Keratinocyte (primary cell): ENCODE measurements around the gene SERINC5. TPM values are rescaled to one million over a fixed set of nuclear protein-coding genes. Genes with fewer than 3 reads are reported as not detected.

ENCODE experiments used
- DNase-seq: peaks from one replicate; pipeline ENCODE4 v3.0.0-alpha.2; 2011; ENCODE audit warnings: low read depth, missing footprints, low spot score
- FAIRE-seq: peaks from 2 replicates; lab custom pipeline; 2011; peaks lifted over from hg19 to GRCh38; lab: Jason Lieb, UNC
- H2AFZ ChIP-seq: 2 replicates; pipeline ENCODE4 v1.6.0; 2012; ENCODE audit warnings: low read length, control low read depth, inconsistent platforms; ENCODE audit not compliant: control insufficient read depth
- H3K27ac ChIP-seq: 2 replicates; pipeline ENCODE4 v1.5.1; 2011; ENCODE audit warnings: low read length; ENCODE audit not compliant: control insufficient read depth, insufficient read depth
- H3K27me3 ChIP-seq: 3 replicates; pipeline ENCODE4 v1.6.0; 2011; ENCODE audit warnings: low read length; ENCODE audit not compliant: control insufficient read depth, insufficient read depth; ENCODE audit errors: extremely low read depth
- H3K36me3 ChIP-seq, 2 experiments: 2 replicates in 1 of 2; 3 replicates in 1 of 2; pipeline ENCODE4 v1.5.1; 2011; ENCODE audit warnings: low read length in 2 of 2, mild to moderate bottlenecking in 1 of 2; ENCODE audit not compliant: control insufficient read depth in 2 of 2, insufficient read depth in 2 of 2; ENCODE audit errors: extremely low read depth in 1 of 2
- H3K4me1 ChIP-seq: 3 replicates; pipeline ENCODE4 v1.5.1; 2011; ENCODE audit warnings: low read length; ENCODE audit not compliant: control insufficient read depth, insufficient read depth; ENCODE audit errors: extremely low read depth
- H3K4me2 ChIP-seq: 3 replicates; pipeline ENCODE4 v1.6.0; 2011; ENCODE audit warnings: low read depth, low read length; ENCODE audit not compliant: control insufficient read depth, insufficient read depth; ENCODE audit errors: extremely low read depth
- H3K4me3 ChIP-seq, 3 experiments: fragments of 200-600 bp in 1 of 3; sonication (generic) in 1 of 3; 2 replicates in 2 of 3; 3 replicates in 1 of 3; pipeline ENCODE4 v1.5.1; 2011 to 2016; ENCODE audit warnings: low read length in 3 of 3, mild to moderate bottlenecking in 3 of 3, control low read depth in 2 of 3, inconsistent platforms in 1 of 3, low read depth in 1 of 3, mixed read lengths in 1 of 3, mixed run types in 1 of 3, moderate library complexity in 1 of 3; ENCODE audit not compliant: control insufficient read depth in 2 of 3, insufficient read depth in 2 of 3; ENCODE audit errors: extremely low read depth in 1 of 3
- H3K79me2 ChIP-seq: 2 replicates; pipeline ENCODE4 v1.6.0; 2012; ENCODE audit warnings: low read length; ENCODE audit not compliant: control insufficient read depth, insufficient read depth
- H3K9ac ChIP-seq: 3 replicates; pipeline ENCODE4 v1.6.0; 2011; ENCODE audit warnings: low read length; ENCODE audit not compliant: control insufficient read depth, insufficient read depth; ENCODE audit errors: extremely low read depth
- H3K9me1 ChIP-seq: 3 replicates; pipeline ENCODE4 v1.6.0; 2011; ENCODE audit warnings: low read length; ENCODE audit not compliant: control insufficient read depth, insufficient read depth; ENCODE audit errors: extremely low read depth
- H3K9me3 ChIP-seq: 2 replicates; pipeline ENCODE4 v1.5.1; 2012; ENCODE audit warnings: low read depth, low read length; ENCODE audit not compliant: control insufficient read depth
- H4K20me1 ChIP-seq: 3 replicates; pipeline ENCODE4 v1.6.0; 2011; ENCODE audit warnings: low read length; ENCODE audit not compliant: control insufficient read depth, insufficient read depth; ENCODE audit errors: extremely low read depth
- EZH2 ChIP-seq: IDR thresholded peaks from one replicate; pipeline ENCODE4 v1.6.1; 2012; ENCODE audit warnings: inconsistent platforms, mild to moderate bottlenecking, low read length, moderate library complexity
- dilution Hi-C: fragments of 300-500 bp; cut with MboI; formaldehyde crosslinking; loops from one replicate; pipeline ENCODE4 v1.7.0; 2020; ENCODE audit warnings: low sequenced_read_pairs; ENCODE audit not compliant: extremely low pct_ligation_motif_present
- polyA plus RNA-seq, 5 experiments: library from polyadenylated mRNA; depleted of rRNA in 3 of 5; stranded (reverse) in 3 of 5; stranded (forward) in 1 of 5; unstranded in 1 of 5; fragments of >200 nt; gene quantifications; 1 replicate in 1 of 5; 2 replicates in 3 of 5; 3 replicates in 1 of 5; pipeline versions ENCODE4 v1.2.1 to v1.2.3, GENCODE V29; 2011 to 2012; ENCODE audit warnings: missing spikeins in 2 of 5, low read depth in 1 of 5, low replicate concordance in 1 of 5
- TF ChIP-seq, protein P1 (sequence below), 3 experiments: IDR thresholded peaks in 1 of 3; conservative IDR thresholded peaks in 1 of 3; optimal IDR thresholded peaks in 1 of 3; 2 replicates in 2 of 3; 3 replicates in 1 of 3; pipeline versions ENCODE3 to v1.5.1; 2011; ENCODE audit warnings: low read length in 3 of 3, mild to moderate bottlenecking in 3 of 3, moderate library complexity in 2 of 3, control low read depth in 1 of 3, inconsistent platforms in 1 of 3; ENCODE audit not compliant: insufficient read depth in 2 of 3; ENCODE audit errors: extremely low read depth in 1 of 3

Gene SERINC5
- polyA plus RNA-seq, 1 donor (not counting 4 experiments of a cell fraction or from before 2014, with no cell fraction given) = 20.0 TPM

DNA sequence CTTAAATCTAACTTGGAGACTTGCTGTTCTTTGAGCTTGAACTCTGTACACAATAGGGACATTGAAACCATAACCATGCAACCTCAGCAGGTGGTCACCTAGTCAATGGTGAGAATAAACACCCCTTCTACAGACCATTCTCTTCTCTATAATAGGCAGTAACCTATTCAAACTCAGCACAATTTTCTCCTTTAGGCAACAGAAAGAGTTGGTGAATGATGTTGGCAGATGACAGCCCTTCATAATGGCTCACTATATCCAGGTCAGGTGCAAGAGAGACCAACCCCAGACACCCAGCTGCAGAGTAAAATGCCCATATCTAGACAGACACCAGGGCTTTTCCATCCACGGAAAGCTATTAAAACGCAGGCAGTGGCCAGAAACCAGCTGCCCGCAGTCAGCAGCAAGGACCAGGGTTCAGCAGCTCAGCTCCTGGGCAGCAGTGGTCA, 106.7 kb downstream of the SERINC5 start:
- Histone ChIP-seq H3K4me2 (no peak overlapping the region), H3K9me1 (no peaks in the 10 kb centered on the region), H3K4me1 (no peaks in the 10 kb centered on the region), H3K27me3 (no peaks in the 10 kb centered on the region), H3K79me2 (no peaks in the 10 kb centered on the region), H2AFZ (no peak overlapping the region), H3K4me3 (no peak overlapping the region), H3K9me3 (no peaks in the 10 kb centered on the region), H3K27ac (no peak overlapping the region), H4K20me1 (no peaks in the 10 kb centered on the region), H3K36me3 (peaks cover 10 to 16% of the 10 kb centered on the region in 2 experiments), H3K9ac (no peak overlapping the region)
- TF ChIP-seq, protein P1, sequence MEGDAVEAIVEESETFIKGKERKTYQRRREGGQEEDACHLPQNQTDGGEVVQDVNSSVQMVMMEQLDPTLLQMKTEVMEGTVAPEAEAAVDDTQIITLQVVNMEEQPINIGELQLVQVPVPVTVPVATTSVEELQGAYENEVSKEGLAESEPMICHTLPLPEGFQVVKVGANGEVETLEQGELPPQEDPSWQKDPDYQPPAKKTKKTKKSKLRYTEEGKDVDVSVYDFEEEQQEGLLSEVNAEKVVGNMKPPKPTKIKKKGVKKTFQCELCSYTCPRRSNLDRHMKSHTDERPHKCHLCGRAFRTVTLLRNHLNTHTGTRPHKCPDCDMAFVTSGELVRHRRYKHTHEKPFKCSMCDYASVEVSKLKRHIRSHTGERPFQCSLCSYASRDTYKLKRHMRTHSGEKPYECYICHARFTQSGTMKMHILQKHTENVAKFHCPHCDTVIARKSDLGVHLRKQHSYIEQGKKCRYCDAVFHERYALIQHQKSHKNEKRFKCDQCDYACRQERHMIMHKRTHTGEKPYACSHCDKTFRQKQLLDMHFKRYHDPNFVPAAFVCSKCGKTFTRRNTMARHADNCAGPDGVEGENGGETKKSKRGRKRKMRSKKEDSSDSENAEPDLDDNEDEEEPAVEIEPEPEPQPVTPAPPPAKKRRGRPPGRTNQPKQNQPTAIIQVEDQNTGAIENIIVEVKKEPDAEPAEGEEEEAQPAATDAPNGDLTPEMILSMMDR (optimal IDR thresholded peaks at IDR 0.05 in 1 of 3, IDR thresholded peaks at IDR 0.05 in 1 of 3, conservative IDR thresholded peaks at IDR 0.05 in 1 of 3; ENCODE audit: extremely low read depth in 1 of 3, insufficient read depth in 2 of 3, low read length in 3 of 3) = no peak
- no peak for TF ChIP-seq EZH2
- DNase-seq (no peak), FAIRE-seq (no peak)
- dilution Hi-C loops = no loop called here

DNA sequence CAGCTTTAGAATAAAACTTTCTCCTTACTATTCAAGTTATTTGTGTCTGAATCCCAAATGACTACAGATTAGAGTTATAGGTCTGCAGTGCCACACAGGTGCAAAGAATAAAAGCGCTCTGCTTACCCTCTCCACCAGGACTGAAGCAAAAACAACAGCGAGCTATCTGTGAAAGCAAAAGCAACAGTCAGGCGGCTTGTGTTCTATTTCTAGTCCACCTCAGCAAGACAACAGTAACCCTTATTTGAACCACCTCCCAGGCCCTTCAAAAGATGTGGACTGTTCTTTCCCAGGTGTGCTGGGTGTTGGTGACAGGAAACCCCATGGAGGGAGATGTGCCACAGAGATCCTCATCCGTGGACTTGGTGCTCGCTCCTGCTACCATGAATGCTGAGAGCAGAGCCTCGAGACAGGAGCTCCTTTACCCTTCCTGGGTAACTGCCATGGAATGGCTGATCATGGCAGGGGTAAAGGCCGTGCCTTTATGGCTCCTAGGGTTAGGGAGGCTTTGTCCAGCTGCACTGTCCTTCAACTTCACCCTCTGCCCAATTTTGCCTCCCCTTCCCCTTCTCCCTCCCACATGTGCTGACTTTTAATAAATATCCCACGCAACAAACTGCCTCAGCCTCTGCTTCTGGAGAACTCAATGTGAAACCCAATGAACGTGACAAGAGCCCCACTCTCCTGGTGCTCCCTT, 108.6 kb downstream of the SERINC5 start:
- Histone ChIP-seq H3K27ac (no peak overlapping the region), H3K9me1 (no peaks in the 10 kb centered on the region), H4K20me1 (no peaks in the 10 kb centered on the region), H3K9me3 (no peaks in the 10 kb centered on the region), H2AFZ (no peak overlapping the region), H3K4me3 (no peak overlapping the region), H3K36me3 (peaks cover 16 to 17% of the 10 kb centered on the region in 2 experiments), H3K4me1 (no peaks in the 10 kb centered on the region), H3K79me2 (no peaks in the 10 kb centered on the region), H3K27me3 (no peaks in the 10 kb centered on the region), H3K9ac (no peak overlapping the region), H3K4me2 (no peak overlapping the region)
- FAIRE-seq (no peak), DNase-seq (no peak)
- dilution Hi-C loops = no loop called here
- no peak for TF ChIP-seq EZH2
- TF ChIP-seq, protein P1 (optimal IDR thresholded peaks at IDR 0.05 in 1 of 3, IDR thresholded peaks at IDR 0.05 in 1 of 3, conservative IDR thresholded peaks at IDR 0.05 in 1 of 3; ENCODE audit: extremely low read depth in 1 of 3, insufficient read depth in 2 of 3, low read length in 3 of 3) = no peak
